GM12801 (cell line): ENCODE results near the gene DNAAF1.

Source experiments
- CTCF ChIP-seq: IDR thresholded peaks from one replicate; pipeline ENCODE4 v1.5.1; 2011; ENCODE audit warnings: control low read depth; ENCODE audit not compliant: insufficient read length; ENCODE audit errors: extremely low read depth

Gene DNAAF1

GRCh38 chr16:84224554-84224953 lies 79.4 kb downstream of the DNAAF1 start:
- no peak for TF ChIP-seq CTCF

- no peak for TF ChIP-seq CTCF
Observed at GRCh38 chr16:84225126-84225525, 80.0 kb downstream of the DNAAF1 start.

- no peak for TF ChIP-seq CTCF
Observed at GRCh38 chr16:84225571-84225970, 80.5 kb downstream of the DNAAF1 start.

- no peak for TF ChIP-seq CTCF
Observed at GRCh38 chr16:84226026-84226425, 80.9 kb downstream of the DNAAF1 start.
